ENCODE data around the gene R3HDML.

Gene R3HDML

DNA sequence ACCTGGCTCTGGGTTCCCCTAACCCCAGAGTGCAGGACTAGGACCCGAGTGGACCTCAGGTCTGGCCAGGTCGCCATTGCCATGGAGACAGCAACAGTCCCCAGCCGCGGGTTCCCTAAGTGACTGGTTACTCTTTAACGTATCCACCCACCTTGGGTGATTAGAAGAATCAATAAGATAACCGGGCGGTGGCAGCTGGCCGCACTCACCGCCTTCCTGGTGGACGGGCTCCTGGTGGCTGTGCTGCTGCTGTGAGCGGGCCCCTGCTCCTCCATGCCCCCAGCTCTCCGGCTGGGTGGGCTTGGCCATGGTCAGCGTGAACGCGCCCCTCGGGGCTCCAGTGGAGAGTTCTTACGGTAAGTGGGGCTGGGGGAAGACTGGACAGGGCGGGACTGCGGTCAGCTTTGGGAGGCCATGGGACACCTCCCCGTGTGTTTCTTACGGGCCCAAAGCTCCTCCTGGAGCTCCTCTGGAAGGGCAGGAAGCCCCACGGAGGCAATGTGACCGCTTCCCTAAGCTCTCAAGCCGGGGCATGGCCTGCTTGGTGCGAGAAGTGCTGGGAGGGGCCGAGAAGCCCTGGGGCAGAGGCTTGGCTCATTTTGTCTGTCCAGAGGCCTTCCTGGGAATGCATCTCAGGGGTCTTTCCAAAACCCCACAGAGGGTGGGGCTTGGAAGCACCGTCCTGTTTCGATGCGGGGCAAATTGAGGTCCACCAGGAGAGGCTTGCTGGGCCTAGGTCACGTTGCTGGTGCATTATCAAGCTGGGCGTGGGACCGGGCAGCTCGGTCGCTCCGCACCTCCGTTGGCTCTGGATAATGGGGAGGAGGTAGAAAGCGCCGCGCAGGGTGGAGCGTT is 18.9 kb downstream of the R3HDML start, which contains the start of gene HNF4A:
HNF4A (plus strand) TSS at position 202 of the 855 bp plus-strand sequence; CDS start at position 308, 106 bp downstream.
- Histone ChIP-seq H3K4me1 (ENCODE audit: control insufficient read depth, insufficient read depth, low read length) (no peaks in the 10 kb centered on the region), H3K4me3 (ENCODE audit: low read depth, low read length) (no peak within 1 kb of the TSS), H3K36me3 (ENCODE audit: control insufficient read depth, insufficient read depth, low read length) (no peaks in the 10 kb centered on the region), H3K9ac (ENCODE audit: low read depth, low read length) (no peak within 1 kb of the TSS), H3K27me3 (ENCODE audit: control insufficient read depth, insufficient read depth, low read length) (no peaks in the 10 kb centered on the region), H3K9me3 (ENCODE audit: control insufficient read depth, insufficient read depth, low read length) (no peaks in the 10 kb centered on the region)

DNA sequence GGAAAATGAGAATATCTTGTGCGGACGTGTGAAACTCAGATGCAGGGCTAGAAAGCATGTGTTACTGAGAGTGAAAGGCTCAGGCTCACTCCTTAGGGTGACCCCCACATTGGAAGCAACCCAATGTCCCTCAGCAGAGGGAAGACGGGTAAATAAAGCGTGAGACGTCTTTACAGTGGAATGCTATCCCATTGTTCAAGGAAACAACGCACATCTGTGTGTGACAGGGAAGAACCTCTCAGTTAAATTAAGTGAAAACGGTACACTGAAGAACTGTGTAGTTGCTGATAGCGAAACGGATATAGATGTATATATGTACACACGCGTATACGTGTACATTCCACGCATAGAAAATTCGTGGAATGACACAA is 19.5 kb downstream of the R3HDML start:
- no peaks in the 10 kb centered on the region for H3K4me1 ChIP-seq (ENCODE audit: control insufficient read depth, insufficient read depth, low read length)
- no peaks in the 10 kb centered on the region for H3K27me3 ChIP-seq (ENCODE audit: control insufficient read depth, insufficient read depth, low read length)
- no peaks in the 10 kb centered on the region for H3K36me3 ChIP-seq (ENCODE audit: control insufficient read depth, insufficient read depth, low read length)
- H3K9me3 ChIP-seq (ENCODE audit: control insufficient read depth, insufficient read depth, low read length) = no peaks in the 10 kb centered on the region
- no peak overlapping the region for H3K4me3 ChIP-seq (ENCODE audit: low read depth, low read length)
- no peak overlapping the region for H3K9ac ChIP-seq (ENCODE audit: low read depth, low read length)

DNA sequence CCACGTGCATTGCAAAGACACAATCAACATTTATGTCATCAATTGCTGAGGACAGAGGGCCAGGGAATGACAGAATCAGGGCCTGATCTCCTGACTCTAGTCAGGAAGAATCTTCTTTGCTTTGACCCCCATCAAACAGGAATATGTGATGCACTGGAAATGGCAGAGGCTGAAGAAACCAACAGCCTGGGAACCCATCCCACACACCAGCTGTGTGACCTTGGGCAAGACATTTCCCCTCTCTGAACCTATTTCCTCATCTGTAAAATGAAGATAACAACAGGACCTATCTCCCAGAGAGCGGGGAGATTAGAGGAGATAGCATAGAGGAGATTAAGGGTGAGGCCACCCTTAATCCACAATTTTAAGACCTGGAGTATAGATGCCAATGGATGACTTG is 20.2 kb downstream of the R3HDML start:
- Histone ChIP-seq H3K4me3 (ENCODE audit: low read depth, low read length) (no peak overlapping the region), H3K4me1 (ENCODE audit: control insufficient read depth, insufficient read depth, low read length) (no peaks in the 10 kb centered on the region), H3K9me3 (ENCODE audit: control insufficient read depth, insufficient read depth, low read length) (no peaks in the 10 kb centered on the region), H3K9ac (ENCODE audit: low read depth, low read length) (no peak overlapping the region), H3K36me3 (ENCODE audit: control insufficient read depth, insufficient read depth, low read length) (no peaks in the 10 kb centered on the region), H3K27me3 (ENCODE audit: control insufficient read depth, insufficient read depth, low read length) (no peaks in the 10 kb centered on the region)

DNA sequence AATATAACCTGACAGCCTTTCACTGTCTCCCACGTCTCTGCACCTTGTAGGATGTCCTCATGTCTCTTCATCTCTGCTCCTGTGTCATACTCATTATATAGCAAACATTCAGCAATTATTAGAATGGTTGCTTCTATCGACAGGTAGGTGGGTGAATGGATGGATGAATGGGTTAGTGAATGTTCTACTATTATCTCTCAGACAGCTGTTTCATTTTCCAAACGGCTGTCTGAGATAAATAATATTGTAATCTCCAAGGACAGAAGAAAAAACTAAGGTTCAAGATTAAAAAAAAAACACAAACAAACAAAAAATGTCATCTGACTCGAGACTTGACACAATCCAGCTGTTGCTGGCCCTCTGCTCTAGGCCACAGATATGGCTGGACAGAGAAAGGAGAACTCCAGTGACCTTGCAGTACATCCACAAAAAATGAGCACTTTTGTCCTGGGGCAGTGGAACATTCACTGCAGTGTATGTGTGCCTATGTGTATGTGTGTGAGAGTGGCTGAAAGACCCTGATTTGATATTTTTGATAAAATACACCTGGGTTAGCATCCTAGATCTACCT is 20.8 kb downstream of the R3HDML start:
- no peaks in the 10 kb centered on the region for H3K27me3 ChIP-seq (ENCODE audit: control insufficient read depth, insufficient read depth, low read length)
- H3K9ac ChIP-seq (ENCODE audit: low read depth, low read length) = no peak overlapping the region
- no peaks in the 10 kb centered on the region for H3K4me1 ChIP-seq (ENCODE audit: control insufficient read depth, insufficient read depth, low read length)
- H3K4me3 ChIP-seq (ENCODE audit: low read depth, low read length) = no peak overlapping the region
- H3K36me3 ChIP-seq (ENCODE audit: control insufficient read depth, insufficient read depth, low read length) = no peaks in the 10 kb centered on the region
- no peaks in the 10 kb centered on the region for H3K9me3 ChIP-seq (ENCODE audit: control insufficient read depth, insufficient read depth, low read length)

DNA sequence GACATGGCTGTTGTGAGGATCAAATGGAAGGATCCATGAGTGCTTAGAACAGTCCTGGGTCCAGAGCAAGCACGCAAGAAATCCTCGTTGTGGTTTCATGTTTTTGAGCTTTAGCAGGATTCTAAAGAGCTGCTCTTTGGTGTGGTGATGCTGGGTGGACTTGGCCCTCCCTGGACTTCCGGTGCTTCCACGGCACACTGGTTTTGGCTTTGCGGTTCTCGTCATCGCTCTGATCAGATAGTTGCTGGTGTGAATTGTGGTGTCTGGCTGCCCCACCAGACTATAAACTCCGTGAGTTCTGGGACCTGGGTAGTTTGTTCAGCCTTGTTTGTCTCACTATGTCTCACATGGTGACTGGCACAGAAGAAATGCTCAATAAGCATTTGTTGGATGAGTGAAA is 21.9 kb downstream of the R3HDML start:
- H3K9me3 ChIP-seq (ENCODE audit: control insufficient read depth, insufficient read depth, low read length) = no peaks in the 10 kb centered on the region
- H3K36me3 ChIP-seq (ENCODE audit: control insufficient read depth, insufficient read depth, low read length) = no peaks in the 10 kb centered on the region
- no peak overlapping the region for H3K4me3 ChIP-seq (ENCODE audit: low read depth, low read length)
- H3K9ac ChIP-seq (ENCODE audit: low read depth, low read length) = no peak overlapping the region
- no peaks in the 10 kb centered on the region for H3K27me3 ChIP-seq (ENCODE audit: control insufficient read depth, insufficient read depth, low read length)
- H3K4me1 ChIP-seq (ENCODE audit: control insufficient read depth, insufficient read depth, low read length) = no peaks in the 10 kb centered on the region

DNA sequence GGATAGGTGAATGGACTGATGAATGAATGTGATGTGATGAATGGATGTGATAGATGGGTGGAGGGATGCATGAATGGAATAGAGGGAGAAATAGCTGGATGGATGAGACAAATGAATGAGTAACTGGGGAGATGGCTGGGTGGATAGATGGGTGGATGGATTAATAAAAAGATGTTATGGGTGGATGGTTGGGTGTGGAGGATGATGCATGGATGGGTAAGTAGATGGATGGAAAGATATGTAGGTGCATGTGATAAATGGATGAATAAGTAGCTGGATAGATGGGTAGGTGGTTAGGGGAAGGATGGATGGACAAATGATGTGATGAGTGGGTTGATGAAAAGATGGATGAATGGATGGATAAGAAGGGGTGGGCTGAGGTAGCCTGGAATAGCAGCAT is 23.4 kb downstream of the R3HDML start:
- no peak overlapping the region for H3K4me3 ChIP-seq (ENCODE audit: low read depth, low read length)
- H3K9ac ChIP-seq (ENCODE audit: low read depth, low read length) = no peak overlapping the region
- H3K27me3 ChIP-seq (ENCODE audit: control insufficient read depth, insufficient read depth, low read length) = no peaks in the 10 kb centered on the region
- no peaks in the 10 kb centered on the region for H3K36me3 ChIP-seq (ENCODE audit: control insufficient read depth, insufficient read depth, low read length)
- no peaks in the 10 kb centered on the region for H3K4me1 ChIP-seq (ENCODE audit: control insufficient read depth, insufficient read depth, low read length)
- no peaks in the 10 kb centered on the region for H3K9me3 ChIP-seq (ENCODE audit: control insufficient read depth, insufficient read depth, low read length)

DNA sequence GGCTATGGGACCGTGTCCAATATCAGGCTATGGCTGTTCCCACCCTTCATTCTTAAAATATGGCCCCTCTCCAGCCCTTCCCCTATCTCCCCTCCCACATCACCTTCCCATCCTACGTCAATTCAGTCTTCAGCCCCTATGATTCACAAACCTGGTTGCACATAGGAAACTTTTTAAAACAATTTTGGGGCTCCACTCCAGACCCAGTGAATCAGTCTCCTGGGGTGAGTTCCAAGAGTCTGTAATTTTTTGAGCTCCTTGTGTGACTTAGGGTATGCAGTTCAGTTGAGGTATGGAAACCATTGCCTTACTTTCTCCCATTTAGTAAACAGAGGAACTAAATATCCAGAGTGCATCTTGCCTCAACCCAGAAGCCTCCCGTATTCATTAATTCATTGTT is 24.2 kb downstream of the R3HDML start:
- Histone ChIP-seq H3K4me1 (ENCODE audit: control insufficient read depth, insufficient read depth, low read length) (no peaks in the 10 kb centered on the region), H3K4me3 (ENCODE audit: low read depth, low read length) (no peak overlapping the region), H3K27me3 (ENCODE audit: control insufficient read depth, insufficient read depth, low read length) (no peaks in the 10 kb centered on the region), H3K9ac (ENCODE audit: low read depth, low read length) (no peak overlapping the region), H3K9me3 (ENCODE audit: control insufficient read depth, insufficient read depth, low read length) (no peaks in the 10 kb centered on the region), H3K36me3 (ENCODE audit: control insufficient read depth, insufficient read depth, low read length) (no peaks in the 10 kb centered on the region)

DNA sequence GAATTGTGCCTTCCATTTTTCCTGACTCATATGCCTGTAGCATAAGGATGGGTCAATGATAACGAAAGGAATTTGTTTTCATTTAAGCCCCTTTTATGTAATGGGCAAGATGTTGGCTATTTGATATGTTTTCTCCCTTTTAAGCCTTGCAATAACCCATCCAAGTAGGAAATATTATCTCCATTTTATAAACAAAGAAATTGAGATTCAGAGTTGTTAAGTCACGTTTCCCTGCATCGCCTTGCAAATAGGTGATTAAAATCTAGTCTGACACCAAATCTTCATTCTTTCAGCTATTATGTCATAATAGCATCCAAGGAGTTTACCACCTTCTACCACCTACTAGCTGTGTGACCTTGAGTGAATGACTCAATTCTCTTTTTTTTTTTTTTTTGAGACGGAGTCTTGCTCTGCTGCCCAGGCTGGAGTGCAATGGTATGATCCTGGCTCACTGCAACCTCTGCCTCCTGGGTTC is 25.7 kb downstream of the R3HDML start:
- Histone ChIP-seq H3K4me3 (ENCODE audit: low read depth, low read length) (no peak overlapping the region), H3K9ac (ENCODE audit: low read depth, low read length) (no peak overlapping the region), H3K4me1 (ENCODE audit: control insufficient read depth, insufficient read depth, low read length) (no peaks in the 10 kb centered on the region), H3K9me3 (ENCODE audit: control insufficient read depth, insufficient read depth, low read length) (no peaks in the 10 kb centered on the region), H3K36me3 (ENCODE audit: control insufficient read depth, insufficient read depth, low read length) (no peaks in the 10 kb centered on the region), H3K27me3 (ENCODE audit: control insufficient read depth, insufficient read depth, low read length) (no peaks in the 10 kb centered on the region)

DNA sequence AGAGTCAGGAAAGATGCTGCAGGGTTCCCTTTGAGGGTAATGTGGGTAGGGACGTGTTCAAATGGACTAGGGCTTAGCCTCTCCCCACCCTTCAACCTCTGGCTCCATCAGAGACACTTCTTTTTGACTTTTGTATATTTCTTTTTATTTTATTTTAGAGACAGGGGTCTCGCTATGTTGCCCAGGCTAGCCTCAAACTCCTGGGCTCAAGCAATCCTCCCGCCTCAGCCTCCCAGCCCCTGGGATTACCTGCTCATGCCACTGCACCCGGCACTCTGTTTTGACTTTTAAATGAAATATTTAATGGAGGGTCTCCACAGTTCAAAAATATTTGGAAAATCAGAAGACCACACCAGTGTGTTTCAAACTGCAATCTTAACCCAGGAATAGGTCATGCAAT is 27.2 kb downstream of the R3HDML start:
- Histone ChIP-seq H3K9ac (ENCODE audit: low read depth, low read length) (no peak overlapping the region), H3K4me3 (ENCODE audit: low read depth, low read length) (no peak overlapping the region), H3K4me1 (ENCODE audit: control insufficient read depth, insufficient read depth, low read length) (no peaks in the 10 kb centered on the region), H3K9me3 (ENCODE audit: control insufficient read depth, insufficient read depth, low read length) (no peaks in the 10 kb centered on the region), H3K36me3 (ENCODE audit: control insufficient read depth, insufficient read depth, low read length) (no peaks in the 10 kb centered on the region), H3K27me3 (ENCODE audit: control insufficient read depth, insufficient read depth, low read length) (no peaks in the 10 kb centered on the region)

DNA sequence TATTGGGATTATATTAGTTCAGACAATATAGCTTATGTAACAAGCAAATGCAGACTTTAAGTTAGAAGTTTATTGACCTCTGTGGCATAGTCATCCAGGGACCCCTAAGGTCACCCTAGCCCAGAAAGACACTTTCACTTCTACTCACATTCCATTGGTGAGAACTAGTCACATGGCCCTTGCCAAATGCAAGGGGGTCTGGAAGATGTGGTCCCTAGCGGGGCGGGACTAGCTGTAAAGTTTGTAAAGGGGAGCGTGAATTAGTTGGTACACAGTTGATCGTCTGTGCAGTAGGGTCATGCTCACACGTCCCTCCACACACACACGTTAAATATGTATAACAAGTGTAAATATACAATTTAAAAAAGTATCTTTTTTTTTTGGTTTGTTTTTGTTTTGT is 27.9 kb downstream of the R3HDML start:
- Histone ChIP-seq H3K4me1 (ENCODE audit: control insufficient read depth, insufficient read depth, low read length) (no peaks in the 10 kb centered on the region), H3K9ac (ENCODE audit: low read depth, low read length) (no peak overlapping the region), H3K4me3 (ENCODE audit: low read depth, low read length) (no peak overlapping the region), H3K27me3 (ENCODE audit: control insufficient read depth, insufficient read depth, low read length) (no peaks in the 10 kb centered on the region), H3K9me3 (ENCODE audit: control insufficient read depth, insufficient read depth, low read length) (no peaks in the 10 kb centered on the region), H3K36me3 (ENCODE audit: control insufficient read depth, insufficient read depth, low read length) (no peaks in the 10 kb centered on the region)

DNA sequence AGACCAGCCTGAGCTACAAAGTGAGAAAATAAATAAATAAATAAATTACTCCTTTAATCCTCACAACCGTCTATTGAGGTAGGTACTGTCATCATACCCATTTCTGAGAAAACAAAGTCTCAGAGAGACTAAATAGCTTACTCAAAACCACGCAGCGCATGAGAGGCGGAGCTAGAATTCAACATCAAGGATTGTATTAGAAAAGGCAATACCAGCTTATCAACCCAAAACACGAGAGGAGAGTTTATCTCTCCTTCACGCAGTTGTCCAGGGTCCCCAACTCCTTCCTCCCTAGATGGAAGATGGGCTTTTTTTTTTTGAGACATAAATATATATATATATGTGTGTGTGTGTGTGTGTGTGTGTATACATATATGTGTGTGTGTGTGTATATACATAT is 30.9 kb downstream of the R3HDML start:
- H3K4me1 ChIP-seq (ENCODE audit: control insufficient read depth, insufficient read depth, low read length) = no peaks in the 10 kb centered on the region
- H3K27me3 ChIP-seq (ENCODE audit: control insufficient read depth, insufficient read depth, low read length) = no peaks in the 10 kb centered on the region
- no peaks in the 10 kb centered on the region for H3K9me3 ChIP-seq (ENCODE audit: control insufficient read depth, insufficient read depth, low read length)
- H3K36me3 ChIP-seq (ENCODE audit: control insufficient read depth, insufficient read depth, low read length) = no peaks in the 10 kb centered on the region
- H3K4me3 ChIP-seq (ENCODE audit: low read depth, low read length) = no peak overlapping the region
- no peak overlapping the region for H3K9ac ChIP-seq (ENCODE audit: low read depth, low read length)

DNA sequence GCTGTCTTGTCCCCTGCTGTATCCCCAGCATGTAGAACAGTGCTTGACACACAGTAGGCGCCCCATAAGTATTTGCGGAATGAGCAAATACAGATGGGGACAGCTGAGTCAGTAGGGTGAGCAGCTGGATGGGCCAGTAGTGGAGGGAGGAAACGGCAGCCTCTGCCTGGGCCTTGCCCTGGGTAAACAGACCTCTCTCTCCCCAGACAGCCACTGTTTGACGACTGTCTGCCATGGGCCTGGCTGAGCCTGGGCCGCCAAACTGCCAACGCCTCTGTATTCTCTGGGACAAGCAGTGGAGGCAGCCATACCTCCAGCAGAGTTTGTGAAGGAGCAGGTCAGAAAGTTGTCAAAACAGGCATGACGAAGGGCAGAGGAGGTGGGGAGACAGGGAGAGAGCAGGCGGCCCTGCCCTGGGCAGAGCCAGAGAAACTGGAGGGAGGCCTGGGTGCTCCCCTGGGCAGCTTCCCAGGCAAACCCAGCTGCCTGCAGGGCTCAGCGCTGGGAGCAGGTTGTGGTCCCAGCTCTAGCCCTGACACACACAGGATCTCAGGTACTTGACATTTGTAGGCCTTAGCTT is 33.9 kb downstream of the R3HDML start:
- no peak overlapping the region for H3K9ac ChIP-seq (ENCODE audit: low read depth, low read length)
- no peaks in the 10 kb centered on the region for H3K27me3 ChIP-seq (ENCODE audit: control insufficient read depth, insufficient read depth, low read length)
- no peak overlapping the region for H3K4me3 ChIP-seq (ENCODE audit: low read depth, low read length)
- H3K4me1 ChIP-seq (ENCODE audit: control insufficient read depth, insufficient read depth, low read length) = no peaks in the 10 kb centered on the region
- no peaks in the 10 kb centered on the region for H3K36me3 ChIP-seq (ENCODE audit: control insufficient read depth, insufficient read depth, low read length)
- no peaks in the 10 kb centered on the region for H3K9me3 ChIP-seq (ENCODE audit: control insufficient read depth, insufficient read depth, low read length)

Data from iPS-15b (cell line).